ENCODE results near the gene FYB2. TPM values are rescaled to one million over a fixed set of nuclear protein-coding genes. Genes with fewer than 3 reads are reported as not detected.

The FYB2 gene
- total and polyA plus RNA-seq, 10 of the 15 experiments (the other 5 are each of a cell fraction or from before 2014, with no cell fraction given): 0.04 to 0.16 (median 0.05) TPM; not detected in 4

GRCh38 chr1:56715156-56715555, 104.0 kb downstream of the FYB2 start:
- TF ChIP-seq YY1 (IDR thresholded peaks at IDR 0.05; ENCODE audit: low read depth, low read length) (no peak), RB1 (IDR thresholded peaks at IDR 0.05; ENCODE audit: borderline replicate concordance) (no peak), BACH1 (IDR thresholded peaks at IDR 0.05; ENCODE audit: borderline replicate concordance) (no peak), NR2F1 (conservative IDR thresholded peaks at IDR 0.05) (no peak), POLR2AphosphoS2 (IDR thresholded peaks at IDR 0.05; ENCODE audit: low read depth, low read length) (no peak), STAT1 (conservative IDR thresholded peaks at IDR 0.05) (no peak), CEBPB (IDR thresholded peaks at IDR 0.05; ENCODE audit: borderline replicate concordance in 1 of 2, low read depth in 2 of 2, low read length in 2 of 2) (no peak), SUZ12 (IDR thresholded peaks at IDR 0.05; ENCODE audit: unreplicated experiment) (no peak), IKZF1 (conservative IDR thresholded peaks at IDR 0.05) (no peak), EED (IDR thresholded peaks at IDR 0.05; ENCODE audit: low read depth) (no peak), MYB (IDR thresholded peaks at IDR 0.05; ENCODE audit: borderline replicate concordance, low read depth, low read length) (no peak), MXI1 (IDR thresholded peaks at IDR 0.05; ENCODE audit: low read depth, low read length) (no peak), NBN (IDR thresholded peaks at IDR 0.05) (no peak), IKZF2 (IDR thresholded peaks at IDR 0.05) (no peak)
- TF ChIP-seq, protein P1, sequence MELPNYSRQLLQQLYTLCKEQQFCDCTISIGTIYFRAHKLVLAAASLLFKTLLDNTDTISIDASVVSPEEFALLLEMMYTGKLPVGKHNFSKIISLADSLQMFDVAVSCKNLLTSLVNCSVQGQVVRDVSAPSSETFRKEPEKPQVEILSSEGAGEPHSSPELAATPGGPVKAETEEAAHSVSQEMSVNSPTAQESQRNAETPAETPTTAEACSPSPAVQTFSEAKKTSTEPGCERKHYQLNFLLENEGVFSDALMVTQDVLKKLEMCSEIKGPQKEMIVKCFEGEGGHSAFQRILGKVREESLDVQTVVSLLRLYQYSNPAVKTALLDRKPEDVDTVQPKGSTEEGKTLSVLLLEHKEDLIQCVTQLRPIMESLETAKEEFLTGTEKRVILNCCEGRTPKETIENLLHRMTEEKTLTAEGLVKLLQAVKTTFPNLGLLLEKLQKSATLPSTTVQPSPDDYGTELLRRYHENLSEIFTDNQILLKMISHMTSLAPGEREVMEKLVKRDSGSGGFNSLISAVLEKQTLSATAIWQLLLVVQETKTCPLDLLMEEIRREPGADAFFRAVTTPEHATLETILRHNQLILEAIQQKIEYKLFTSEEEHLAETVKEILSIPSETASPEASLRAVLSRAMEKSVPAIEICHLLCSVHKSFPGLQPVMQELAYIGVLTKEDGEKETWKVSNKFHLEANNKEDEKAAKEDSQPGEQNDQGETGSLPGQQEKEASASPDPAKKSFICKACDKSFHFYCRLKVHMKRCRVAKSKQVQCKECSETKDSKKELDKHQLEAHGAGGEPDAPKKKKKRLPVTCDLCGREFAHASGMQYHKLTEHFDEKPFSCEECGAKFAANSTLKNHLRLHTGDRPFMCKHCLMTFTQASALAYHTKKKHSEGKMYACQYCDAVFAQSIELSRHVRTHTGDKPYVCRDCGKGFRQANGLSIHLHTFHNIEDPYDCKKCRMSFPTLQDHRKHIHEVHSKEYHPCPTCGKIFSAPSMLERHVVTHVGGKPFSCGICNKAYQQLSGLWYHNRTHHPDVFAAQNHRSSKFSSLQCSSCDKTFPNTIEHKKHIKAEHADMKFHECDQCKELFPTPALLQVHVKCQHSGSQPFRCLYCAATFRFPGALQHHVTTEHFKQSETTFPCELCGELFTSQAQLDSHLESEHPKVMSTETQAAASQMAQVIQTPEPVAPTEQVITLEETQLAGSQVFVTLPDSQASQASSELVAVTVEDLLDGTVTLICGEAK (IDR thresholded peaks at IDR 0.05; ENCODE audit: borderline replicate concordance): no peak
- TF ChIP-seq, protein P2, sequence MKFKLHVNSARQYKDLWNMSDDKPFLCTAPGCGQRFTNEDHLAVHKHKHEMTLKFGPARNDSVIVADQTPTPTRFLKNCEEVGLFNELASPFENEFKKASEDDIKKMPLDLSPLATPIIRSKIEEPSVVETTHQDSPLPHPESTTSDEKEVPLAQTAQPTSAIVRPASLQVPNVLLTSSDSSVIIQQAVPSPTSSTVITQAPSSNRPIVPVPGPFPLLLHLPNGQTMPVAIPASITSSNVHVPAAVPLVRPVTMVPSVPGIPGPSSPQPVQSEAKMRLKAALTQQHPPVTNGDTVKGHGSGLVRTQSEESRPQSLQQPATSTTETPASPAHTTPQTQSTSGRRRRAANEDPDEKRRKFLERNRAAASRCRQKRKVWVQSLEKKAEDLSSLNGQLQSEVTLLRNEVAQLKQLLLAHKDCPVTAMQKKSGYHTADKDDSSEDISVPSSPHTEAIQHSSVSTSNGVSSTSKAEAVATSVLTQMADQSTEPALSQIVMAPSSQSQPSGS (IDR thresholded peaks at IDR 0.05; ENCODE audit: low read length): no peak
- no TSS peak for BruUV-seq (replicated peaks)
- Histone ChIP-seq H2AFZ (ENCODE audit: control insufficient read depth, low read depth, low read length) (no peak overlapping the region), H3K4me1 (ENCODE audit: control insufficient read depth, insufficient read depth, low read length) (no peaks in the 10 kb centered on the region), H3K36me3 (ENCODE audit: control insufficient read depth in 2 of 2, insufficient read depth in 2 of 2, low read length in 1 of 2) (no peaks in the 10 kb centered on the region), H3K79me2 (ENCODE audit: control insufficient read depth, insufficient read depth, low read length) (no peaks in the 10 kb centered on the region), H3K4me3 (no peak overlapping the region), H3K9ac (ENCODE audit: control insufficient read depth, insufficient read depth, low read length) (no peak overlapping the region), H3K27me3 (replicated peaks in 1 of 2; ENCODE audit: control insufficient read depth in 2 of 2, insufficient read depth in 2 of 2, low read length in 1 of 2) (no peaks in the 10 kb centered on the region), H3K9me3 (replicated peaks; ENCODE audit: control insufficient read depth, insufficient read depth, low read length) (no peaks in the 10 kb centered on the region), H4K20me1 (ENCODE audit: control insufficient read depth, insufficient read depth) (no peaks in the 10 kb centered on the region), H3K4me2 (ENCODE audit: control insufficient read depth, insufficient read depth) (no peak overlapping the region), H3K27ac (ENCODE audit: control insufficient read depth, insufficient read depth) (no peak overlapping the region)
- no peak for ATAC-seq
- SMC1A ChIA-PET (ENCODE audit: uncharacterized antibody, unreplicated experiment): interaction anchor here (1.0 kb wide), 1 partner anchor 12 kb away, joined by 3 read pairs; no protein-coding TSS in a partner anchor
- no peak for FAIRE-seq
- 0% methylated on average over 1 of the region's 1 CpG for WGBS (ENCODE audit: insufficient coverage, insufficient replicate concordance, low lambda C conversion rate, missing lambda C conversion rate)
- in situ Hi-C loops (cut with MboI): no loop called here
- DNase-seq (ENCODE audit: low read depth, low spot score): no peak
- POLR2A ChIA-PET: no interaction called here
- RAD21 ChIA-PET (ENCODE audit: unreplicated experiment): no interaction called here
- CTCF ChIA-PET: no interaction called here
- intact Hi-C loops (cut with micrococcal nuclease; ENCODE audit: unreplicated experiment): no loop called here

All from GM12878 (cell line).